ENCODE data around the gene NEMP2. TPM values are rescaled to one million over a fixed set of nuclear protein-coding genes. Genes with fewer than 3 reads are reported as not detected.

NEMP2 gene
- total RNA-seq, 2 experiments from 2014 or later: 17.2 to 19.5 TPM

DNA sequence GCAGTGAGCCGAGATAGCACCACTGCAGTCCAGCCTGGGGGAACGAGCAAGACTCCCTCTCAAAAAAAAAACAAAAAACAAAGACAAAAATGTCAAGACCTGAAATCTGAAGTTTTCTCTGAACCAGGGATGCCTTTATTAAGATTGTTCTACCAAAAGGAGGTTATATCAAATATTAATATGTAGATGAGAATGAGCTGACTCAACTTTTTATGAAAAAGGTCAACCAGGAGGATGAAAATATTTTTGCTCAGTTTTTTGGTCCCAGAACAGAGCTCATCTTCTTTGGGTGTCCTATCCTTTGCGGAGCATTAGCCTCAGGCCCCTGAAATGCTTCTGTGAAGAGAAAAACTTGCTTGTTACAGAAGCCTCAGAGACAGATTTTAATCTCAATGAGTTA lies 44.0 kb downstream of the NEMP2 start:
- Mint-ChIP-seq H3K36me3 (ENCODE audit: low read depth) (peaks cover 88% of the 10 kb centered on the region), H3K27ac (no peak overlapping the region), H3K4me1 (ENCODE audit: low read depth) (peaks cover 35% of the 10 kb centered on the region), H3K9me3 (peaks cover 23% of the 10 kb centered on the region), H3K4me3 (no peak overlapping the region), H3K27me3 (no peaks in the 10 kb centered on the region)
- ATAC-seq (no peak), DNase-seq (no peak)
- TF ChIP-seq CTCF (IDR thresholded peaks at IDR 0.05): no peak
- ChIA-PET POLR2A (no interaction called here), CTCF (interaction anchor here (1.0 kb wide), 1 partner anchor 13 kb away, joined by 3 read pairs; no protein-coding TSS in a partner anchor)
- intact Hi-C loops (cut with micrococcal nuclease): no loop called here

- H3K36me3 Mint-ChIP-seq (ENCODE audit: low read depth): peaks cover 83% of the 10 kb centered on the region
- ATAC-seq (peak; percentile 45), DNase-seq (no peak)
- no peak for TF ChIP-seq CTCF (IDR thresholded peaks at IDR 0.05)
- H3K4me3 Mint-ChIP-seq: no peak overlapping the region
- ChIA-PET POLR2A (no interaction called here), CTCF (interaction anchor here (1.0 kb wide), 1 partner anchor 12 kb away, joined by 3 read pairs; no protein-coding TSS in a partner anchor)
- no peaks in the 10 kb centered on the region for H3K27me3 Mint-ChIP-seq
- H3K9me3 Mint-ChIP-seq: peaks cover 21% of the 10 kb centered on the region
- peak overlapping the region; percentile 71 for H3K27ac Mint-ChIP-seq
- intact Hi-C loops (cut with micrococcal nuclease): no loop called here
- peaks cover 36% of the 10 kb centered on the region for H3K4me1 Mint-ChIP-seq (ENCODE audit: low read depth)
Observed at GRCh38 chr2:190489475-190489874, 45.0 kb downstream of the NEMP2 start.

GRCh38 chr2:190488516-190489233 lies 45.8 kb downstream of the NEMP2 start:
- Mint-ChIP-seq H3K9me3 (peaks cover 18% of the 10 kb centered on the region), H3K4me1 (ENCODE audit: low read depth) (peaks cover 36% of the 10 kb centered on the region), H3K4me3 (no peak overlapping the region), H3K27me3 (no peaks in the 10 kb centered on the region), H3K27ac (no peak overlapping the region), H3K36me3 (ENCODE audit: low read depth) (peaks cover 76% of the 10 kb centered on the region)
- intact Hi-C loops (cut with micrococcal nuclease): no loop called here
- ATAC-seq: no peak
- no peak for DNase-seq
- TF ChIP-seq CTCF (IDR thresholded peaks at IDR 0.05): no peak
- ChIA-PET CTCF (interaction anchor here (1.0 kb wide), 1 partner anchor 11 kb away, joined by 3 read pairs; no protein-coding TSS in a partner anchor), POLR2A (no interaction called here)

- no peaks in the 10 kb centered on the region for H3K27me3 Mint-ChIP-seq
- H3K9me3 Mint-ChIP-seq: peaks cover 2% of the 10 kb centered on the region
- H3K36me3 Mint-ChIP-seq (ENCODE audit: low read depth): peaks cover 59% of the 10 kb centered on the region
- ATAC-seq (no peak), DNase-seq (no peak)
- no peak overlapping the region for H3K4me3 Mint-ChIP-seq
- intact Hi-C loops (cut with micrococcal nuclease): no loop called here
- CTCF ChIA-PET: no interaction called here
- no peak overlapping the region for H3K27ac Mint-ChIP-seq
- H3K4me1 Mint-ChIP-seq (ENCODE audit: low read depth): peaks cover 26% of the 10 kb centered on the region
- TF ChIP-seq CTCF (IDR thresholded peaks at IDR 0.05): no peak
- POLR2A ChIA-PET: no interaction called here
Observed at GRCh38 chr2:190486037-190486623, 48.4 kb downstream of the NEMP2 start.

GRCh38 chr2:190482451-190482850 lies 52.1 kb downstream of the NEMP2 start:
- no peaks in the 10 kb centered on the region for H3K27me3 Mint-ChIP-seq
- no peak overlapping the region for H3K4me3 Mint-ChIP-seq
- no peak for DNase-seq
- POLR2A ChIA-PET: no interaction called here
- peaks cover 34% of the 10 kb centered on the region for H3K36me3 Mint-ChIP-seq (ENCODE audit: low read depth)
- no peak for ATAC-seq
- intact Hi-C loops (cut with micrococcal nuclease): no loop called here
- TF ChIP-seq CTCF (IDR thresholded peaks at IDR 0.05): no peak
- CTCF ChIA-PET: interaction anchor here (1.2 kb wide), 1 partner anchor 215 kb away, joined by 3 read pairs; no protein-coding TSS in a partner anchor
- peaks cover 19% of the 10 kb centered on the region for H3K4me1 Mint-ChIP-seq (ENCODE audit: low read depth)
- no peak overlapping the region for H3K27ac Mint-ChIP-seq
- H3K9me3 Mint-ChIP-seq: no peaks in the 10 kb centered on the region

Data from activated CD8-positive, alpha-beta T cell treated with anti-CD3 and anti-CD28 coated beads for 36 hours (primary cell).